ENCODE results near the gene DSCAM. TPM values are rescaled to one million over a fixed set of nuclear protein-coding genes. Genes with fewer than 3 reads are reported as not detected.
A peak's percentile ranks its signal among the peaks of the same experiment; 100 is the strongest.

Gene DSCAM
- total RNA-seq, 2 experiments from 2014 or later: not detected

- ATAC-seq (no peak), DNase-seq (no peak)
- Mint-ChIP-seq H3K27ac (no peak overlapping the region), H3K4me1 (ENCODE audit: low read depth) (no peaks in the 10 kb centered on the region), H3K27me3 (no peaks in the 10 kb centered on the region), H3K36me3 (ENCODE audit: low read depth) (no peaks in the 10 kb centered on the region), H3K4me3 (no peak overlapping the region), H3K9me3 (no peaks in the 10 kb centered on the region)
- ChIA-PET POLR2A (no interaction called here), CTCF (no interaction called here)
- intact Hi-C loops (cut with micrococcal nuclease): no loop called here
- TF ChIP-seq, protein P1, sequence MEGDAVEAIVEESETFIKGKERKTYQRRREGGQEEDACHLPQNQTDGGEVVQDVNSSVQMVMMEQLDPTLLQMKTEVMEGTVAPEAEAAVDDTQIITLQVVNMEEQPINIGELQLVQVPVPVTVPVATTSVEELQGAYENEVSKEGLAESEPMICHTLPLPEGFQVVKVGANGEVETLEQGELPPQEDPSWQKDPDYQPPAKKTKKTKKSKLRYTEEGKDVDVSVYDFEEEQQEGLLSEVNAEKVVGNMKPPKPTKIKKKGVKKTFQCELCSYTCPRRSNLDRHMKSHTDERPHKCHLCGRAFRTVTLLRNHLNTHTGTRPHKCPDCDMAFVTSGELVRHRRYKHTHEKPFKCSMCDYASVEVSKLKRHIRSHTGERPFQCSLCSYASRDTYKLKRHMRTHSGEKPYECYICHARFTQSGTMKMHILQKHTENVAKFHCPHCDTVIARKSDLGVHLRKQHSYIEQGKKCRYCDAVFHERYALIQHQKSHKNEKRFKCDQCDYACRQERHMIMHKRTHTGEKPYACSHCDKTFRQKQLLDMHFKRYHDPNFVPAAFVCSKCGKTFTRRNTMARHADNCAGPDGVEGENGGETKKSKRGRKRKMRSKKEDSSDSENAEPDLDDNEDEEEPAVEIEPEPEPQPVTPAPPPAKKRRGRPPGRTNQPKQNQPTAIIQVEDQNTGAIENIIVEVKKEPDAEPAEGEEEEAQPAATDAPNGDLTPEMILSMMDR (IDR thresholded peaks at IDR 0.05): no peak
These were observed 718.1 kb downstream of the DSCAM start for GRCh38 chr21:40128891-40129290.

- Mint-ChIP-seq H3K4me3 (no peak overlapping the region), H3K27ac (no peak overlapping the region), H3K27me3 (no peaks in the 10 kb centered on the region), H3K36me3 (ENCODE audit: low read depth) (no peaks in the 10 kb centered on the region), H3K4me1 (ENCODE audit: low read depth) (no peaks in the 10 kb centered on the region), H3K9me3 (peaks cover 2% of the 10 kb centered on the region)
- CTCF ChIA-PET: interaction anchor here (0.9 to 1.5 kb wide), 4 partner anchors 251 to 603 kb away, joined by 3 to 6 read pairs (median 4); partner anchors contain the start of gene PCP4
- no peak for ATAC-seq
- TF ChIP-seq, protein P1 (IDR thresholded peaks at IDR 0.05): peak; percentile 57
- DNase-seq: no peak
- intact Hi-C loops (cut with micrococcal nuclease): no loop called here
- POLR2A ChIA-PET: no interaction called here
These were observed 725.9 kb downstream of the DSCAM start for GRCh38 chr21:40120940-40121575.

DNA sequence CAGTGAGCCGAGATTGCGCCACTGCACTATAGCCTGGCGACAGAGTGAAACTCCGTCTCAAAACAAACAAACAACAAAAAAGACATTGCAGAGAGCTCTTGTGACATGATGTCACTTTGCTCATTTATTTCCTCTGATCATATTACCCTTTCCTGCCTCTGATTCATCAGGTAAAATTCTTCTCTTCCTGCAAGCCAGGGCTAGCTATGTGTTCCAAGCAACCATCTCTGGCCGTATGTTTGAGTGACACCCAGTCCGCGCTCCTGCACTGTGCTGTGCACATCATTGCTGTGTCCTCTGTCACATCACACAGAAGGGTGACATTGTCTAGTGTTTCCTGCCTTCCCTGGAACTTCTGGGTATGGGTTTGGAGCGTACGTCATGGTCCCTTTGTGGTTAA lies 728.4 kb downstream of the DSCAM start:
- no peaks in the 10 kb centered on the region for H3K36me3 Mint-ChIP-seq (ENCODE audit: low read depth)
- TF ChIP-seq, protein P1 (IDR thresholded peaks at IDR 0.05): no peak
- no peak overlapping the region for H3K27ac Mint-ChIP-seq
- no peak overlapping the region for H3K4me3 Mint-ChIP-seq
- ATAC-seq (no peak), DNase-seq (no peak)
- POLR2A ChIA-PET: no interaction called here
- CTCF ChIA-PET: no interaction called here
- peaks cover 7% of the 10 kb centered on the region for H3K9me3 Mint-ChIP-seq
- no peaks in the 10 kb centered on the region for H3K4me1 Mint-ChIP-seq (ENCODE audit: low read depth)
- intact Hi-C loops (cut with micrococcal nuclease): no loop called here
- no peaks in the 10 kb centered on the region for H3K27me3 Mint-ChIP-seq

GRCh38 chr21:40117236-40117635 lies 729.7 kb downstream of the DSCAM start:
- Mint-ChIP-seq H3K27ac (no peak overlapping the region), H3K9me3 (peaks cover 7% of the 10 kb centered on the region), H3K27me3 (no peaks in the 10 kb centered on the region), H3K36me3 (ENCODE audit: low read depth) (no peaks in the 10 kb centered on the region), H3K4me3 (no peak overlapping the region), H3K4me1 (ENCODE audit: low read depth) (no peaks in the 10 kb centered on the region)
- TF ChIP-seq, protein P1 (IDR thresholded peaks at IDR 0.05): no peak
- POLR2A ChIA-PET: no interaction called here
- intact Hi-C loops (cut with micrococcal nuclease): no loop called here
- CTCF ChIA-PET: interaction anchor here (0.6 kb wide), 1 partner anchor 184 kb away, joined by 3 read pairs; no protein-coding TSS in a partner anchor
- DNase-seq (no peak), ATAC-seq (no peak)

- H3K9me3 Mint-ChIP-seq: peaks cover 7% of the 10 kb centered on the region
- no peaks in the 10 kb centered on the region for H3K36me3 Mint-ChIP-seq (ENCODE audit: low read depth)
- intact Hi-C loops (cut with micrococcal nuclease): no loop called here
- DNase-seq (no peak), ATAC-seq (no peak)
- no peak overlapping the region for H3K4me3 Mint-ChIP-seq
- CTCF ChIA-PET: no interaction called here
- no peaks in the 10 kb centered on the region for H3K4me1 Mint-ChIP-seq (ENCODE audit: low read depth)
- H3K27me3 Mint-ChIP-seq: no peaks in the 10 kb centered on the region
- no peak overlapping the region for H3K27ac Mint-ChIP-seq
- TF ChIP-seq, protein P1 (IDR thresholded peaks at IDR 0.05): no peak
- POLR2A ChIA-PET: no interaction called here
These were observed 731.2 kb downstream of the DSCAM start for GRCh38 chr21:40115775-40116174.

All from activated CD8-positive, alpha-beta T cell treated with anti-CD3 and anti-CD28 coated beads for 36 hours (primary cell).